Ramos (cell line): ENCODE measurements around the gene IKBKG.
"Not testable (repeated sequence)": the region's sequence is repeated elsewhere in the genome, so short reads cannot be mapped to it uniquely, and the experiment has no call there.

ENCODE experiments used
- in situ Hi-C: fragments of 300-500 bp; cut with MboI; formaldehyde crosslinking; loops from one replicate; pipeline ENCODE4 v1.14.3; 2022; ENCODE audit warnings: low sequenced_read_pairs; ENCODE audit not compliant: unreplicated experiment

Gene IKBKG

DNA sequence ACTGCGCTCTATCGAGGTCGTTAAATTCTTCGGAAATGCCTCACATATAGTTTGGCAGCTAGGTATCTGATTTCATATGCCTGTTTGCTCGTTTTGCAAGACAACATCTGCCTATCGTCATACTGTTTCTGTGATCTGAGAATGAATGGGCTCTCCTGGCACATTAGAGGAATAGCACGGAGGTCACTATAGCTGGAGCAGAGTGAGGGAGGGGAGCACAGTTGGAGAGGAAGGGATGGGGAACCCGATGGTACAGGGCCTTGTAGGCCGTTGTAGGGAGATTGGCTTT is 552 bp downstream of the IKBKG start:
- in situ Hi-C loops: loop anchor here (25.0 kb wide), 2 partner anchors 136 to 811 kb away; partner anchors contain the start of genes DNASE1L1 and TAFAZZIN

DNA sequence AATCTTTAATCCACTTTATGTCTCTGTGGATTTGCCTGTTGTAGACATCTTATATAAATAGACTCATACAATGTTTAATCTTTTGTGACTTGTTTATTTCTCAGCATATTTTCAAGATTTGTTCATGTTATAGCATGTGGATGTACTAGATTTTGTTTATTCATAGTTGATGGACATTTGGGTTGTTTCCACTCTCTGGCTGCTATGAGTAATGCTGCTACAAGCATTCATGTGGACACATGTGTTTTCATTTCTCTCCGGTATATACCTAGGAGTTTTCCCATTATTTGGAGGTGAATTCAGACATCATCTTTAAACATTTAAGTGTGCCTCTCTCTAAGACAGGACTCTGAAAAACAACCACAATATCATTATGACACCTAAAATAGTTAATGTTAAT is 2.3 kb downstream of the IKBKG start:
- in situ Hi-C loops: loop anchor here (25.0 kb wide), 2 partner anchors 137 to 812 kb away; partner anchors contain the start of genes DNASE1L1 and TAFAZZIN

DNA sequence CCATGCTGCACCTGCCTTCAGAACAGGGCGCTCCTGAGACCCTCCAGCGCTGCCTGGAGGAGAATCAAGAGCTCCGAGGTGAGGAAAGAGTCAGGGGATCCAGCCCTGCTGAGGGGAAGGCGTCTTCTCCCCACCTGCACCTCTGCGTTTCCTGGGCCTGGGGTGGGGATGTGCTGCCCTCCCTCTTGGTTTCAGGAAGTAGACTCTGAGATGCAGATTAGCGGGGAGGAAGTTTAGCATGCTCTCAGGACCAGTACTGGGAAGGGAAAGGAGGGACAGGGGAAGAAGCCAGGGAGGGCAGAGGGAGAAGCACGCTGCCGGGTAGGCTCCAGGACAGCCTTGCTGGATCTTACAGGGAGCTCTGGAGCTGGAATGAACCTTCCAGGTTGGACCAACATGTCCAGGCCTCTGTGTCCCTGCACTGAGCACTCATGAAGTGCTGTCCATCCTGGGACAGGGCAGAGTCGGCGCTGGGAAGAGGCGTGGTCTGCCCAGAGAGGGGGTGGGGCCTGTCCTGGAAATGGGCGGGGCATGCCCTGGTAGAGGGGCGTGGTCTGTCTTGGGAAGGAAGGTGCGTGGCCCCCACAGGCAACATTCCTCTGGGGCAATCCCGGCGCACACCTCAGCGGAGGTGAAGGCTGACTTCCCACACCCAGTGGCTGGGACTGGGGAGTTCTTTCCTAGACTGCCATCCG is 4.8 kb downstream of the IKBKG start:
- in situ Hi-C loops: not testable (repeated sequence)

DNA sequence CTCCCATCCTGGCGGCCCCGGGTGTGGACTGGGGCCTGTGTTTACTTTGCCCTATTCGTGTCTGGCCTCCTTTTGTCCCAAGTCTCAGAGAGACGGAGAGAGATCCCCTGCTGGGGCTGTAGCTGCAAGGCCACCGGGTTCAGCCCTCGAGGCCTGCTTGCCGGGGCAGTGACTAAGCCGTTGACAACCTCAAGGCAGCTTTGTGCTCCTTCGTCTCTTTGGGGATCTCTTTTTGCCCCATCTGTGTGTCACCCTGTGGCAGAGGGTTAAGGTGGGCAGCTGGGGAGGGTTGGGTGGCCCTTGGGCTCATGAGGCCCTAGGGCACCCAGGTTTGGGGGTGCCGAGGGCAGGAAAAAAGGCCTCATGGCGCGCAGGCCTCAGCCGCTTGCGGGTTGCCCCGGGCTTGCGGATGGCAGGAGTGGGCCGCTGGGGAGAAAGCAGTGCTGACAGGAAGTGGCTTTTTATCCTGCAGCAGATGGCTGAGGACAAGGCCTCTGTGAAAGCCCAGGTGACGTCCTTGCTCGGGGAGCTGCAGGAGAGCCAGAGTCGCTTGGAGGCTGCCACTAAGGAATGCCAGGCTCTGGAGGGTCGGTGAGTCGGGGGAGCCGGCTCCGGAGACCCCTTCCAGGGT is 10.8 kb downstream of the IKBKG start:
- in situ Hi-C loops: not testable (repeated sequence)

DNA sequence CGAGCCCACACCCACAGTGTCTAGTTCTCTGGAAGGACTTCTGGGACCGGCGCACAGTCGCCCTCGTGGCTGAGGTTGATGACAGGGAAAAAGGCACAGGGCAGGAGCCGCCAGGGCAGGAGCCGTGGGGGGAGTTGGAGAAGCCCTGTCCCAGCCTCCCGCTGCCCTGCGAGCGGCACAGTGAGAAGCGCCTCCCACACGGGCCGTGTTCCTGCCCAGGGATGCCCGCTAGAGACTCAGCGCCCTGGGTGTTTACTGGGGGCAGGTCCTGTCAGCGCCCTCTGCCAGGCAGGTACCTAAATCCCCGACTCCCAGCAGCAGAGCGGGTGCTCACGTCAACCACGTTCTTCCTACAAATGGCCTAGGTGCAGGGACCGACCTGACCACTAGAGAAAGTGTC is 11.5 kb downstream of the IKBKG start:
- in situ Hi-C loops: not testable (repeated sequence)

DNA sequence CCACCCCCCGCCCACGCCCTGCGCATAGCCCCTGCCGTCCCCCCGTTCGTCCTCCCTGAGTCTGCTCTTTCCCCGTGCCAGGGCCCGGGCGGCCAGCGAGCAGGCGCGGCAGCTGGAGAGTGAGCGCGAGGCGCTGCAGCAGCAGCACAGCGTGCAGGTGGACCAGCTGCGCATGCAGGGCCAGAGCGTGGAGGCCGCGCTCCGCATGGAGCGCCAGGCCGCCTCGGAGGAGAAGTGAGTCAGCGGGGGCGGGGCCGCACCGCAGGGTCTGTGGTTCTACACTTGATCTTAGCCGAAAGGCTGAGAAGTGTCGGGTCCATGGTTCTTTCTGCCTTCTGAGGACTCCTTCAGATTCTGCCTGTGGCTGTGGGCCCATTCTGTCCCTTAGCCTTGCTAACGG is 12.9 kb downstream of the IKBKG start:
- in situ Hi-C loops: not testable (repeated sequence)

DNA sequence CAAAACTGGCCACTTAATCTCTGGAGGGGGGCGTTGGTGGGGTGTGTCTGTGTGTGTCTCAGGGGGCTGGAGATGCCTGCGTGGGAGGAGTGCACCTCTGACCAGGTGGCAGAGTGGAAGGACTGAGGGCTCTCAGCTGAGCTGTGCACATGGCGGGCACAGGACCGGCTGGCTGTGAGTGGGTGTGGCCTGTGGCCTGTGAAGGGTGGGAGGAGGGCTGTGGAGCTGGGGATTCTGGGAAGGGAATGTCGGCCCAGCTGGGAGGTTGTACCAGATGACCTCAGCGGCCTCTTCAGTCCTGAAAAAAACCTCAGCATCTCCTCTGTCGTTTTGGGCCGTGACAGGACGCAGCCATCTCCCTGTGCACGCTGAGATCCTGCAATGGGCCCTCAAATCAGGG is 14.9 kb downstream of the IKBKG start:
- in situ Hi-C loops: not testable (repeated sequence)

DNA sequence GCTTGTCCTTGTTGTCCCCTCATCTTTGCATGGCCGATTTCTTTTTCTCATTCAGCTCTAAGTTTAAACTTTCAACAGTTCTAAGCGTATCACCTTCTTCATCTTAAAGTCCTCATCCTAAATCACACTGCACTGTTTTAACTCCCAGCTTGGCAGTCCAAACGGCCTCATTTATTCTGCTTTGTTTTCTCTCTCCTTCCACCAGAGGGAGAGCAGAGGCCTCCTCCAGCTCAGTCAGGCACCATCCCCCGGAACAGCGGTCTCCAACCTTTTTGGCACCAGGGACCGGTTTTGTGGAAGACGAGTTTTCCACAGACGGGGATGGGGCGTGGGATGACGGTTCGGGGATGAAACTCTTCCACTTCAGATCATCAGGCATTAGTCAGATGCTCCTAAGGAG is 22.9 kb downstream of the IKBKG start:
- in situ Hi-C loops: not testable (repeated sequence)

DNA sequence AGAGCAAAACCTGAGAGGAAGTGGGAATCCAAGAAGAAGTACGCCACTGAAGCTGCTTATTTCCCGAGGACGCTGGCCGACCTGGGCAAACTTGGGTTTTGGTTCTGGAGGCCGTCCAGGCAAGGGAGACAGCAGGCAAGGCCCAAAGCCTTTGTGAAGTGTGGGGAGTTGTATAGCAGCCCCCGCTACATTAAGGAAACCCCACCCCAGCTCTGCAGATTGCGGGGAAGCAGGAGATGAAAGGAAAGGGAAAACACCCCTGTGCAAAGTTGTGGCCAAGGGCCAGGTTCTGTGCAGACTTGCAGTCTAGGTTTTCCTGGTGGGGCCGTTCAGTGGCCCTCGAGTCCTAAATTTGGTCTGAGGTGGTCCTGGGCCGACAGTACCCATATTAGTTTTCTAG is 25.6 kb downstream of the IKBKG start:
- in situ Hi-C loops: not testable (repeated sequence)

DNA sequence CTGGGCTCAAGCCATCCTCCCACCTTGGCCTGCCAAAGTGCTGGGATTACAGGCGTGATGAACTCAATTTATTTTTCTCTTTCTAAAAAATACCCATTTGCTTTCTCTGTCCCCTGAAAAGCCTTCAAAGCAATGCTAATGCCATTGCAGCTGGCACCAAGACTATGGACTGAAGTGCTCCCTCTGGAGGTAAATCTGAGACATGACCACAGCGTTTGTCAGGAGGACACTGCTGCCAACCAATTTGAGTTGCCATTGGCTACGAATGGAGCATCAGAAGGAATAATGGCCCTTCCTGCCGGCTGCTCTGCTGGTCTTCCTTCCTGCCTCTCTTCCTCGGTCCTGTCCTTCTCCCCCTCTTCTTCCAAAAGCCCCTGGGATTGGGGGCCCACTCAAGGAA is 27.7 kb downstream of the IKBKG start:
- in situ Hi-C loops: loop anchor here (25.0 kb wide), 2 partner anchors 162 to 262 kb away; partner anchors contain the start of gene SMIM9

DNA sequence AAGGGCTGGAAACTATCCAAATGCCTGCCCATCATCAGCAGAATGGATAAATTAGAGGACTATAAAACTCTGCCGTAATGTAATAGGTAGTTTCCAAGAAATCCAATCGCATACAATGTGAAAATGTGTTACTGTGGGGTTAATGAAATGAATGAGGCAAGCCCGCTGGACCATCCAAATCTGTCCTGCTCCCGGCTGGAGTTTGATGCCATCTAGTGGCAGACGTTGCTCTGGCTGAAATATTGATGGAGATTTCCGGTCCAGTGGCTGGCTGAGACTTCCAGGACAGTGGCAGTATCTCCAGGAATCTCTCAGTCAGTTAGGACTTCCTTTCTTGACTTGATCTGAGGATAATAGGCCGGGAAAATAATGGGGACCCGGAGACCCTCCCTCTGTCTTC is 35.6 kb downstream of the IKBKG start:
- in situ Hi-C loops: loop anchor here (25.0 kb wide), 2 partner anchors 154 to 254 kb away; partner anchors contain the start of gene SMIM9

DNA sequence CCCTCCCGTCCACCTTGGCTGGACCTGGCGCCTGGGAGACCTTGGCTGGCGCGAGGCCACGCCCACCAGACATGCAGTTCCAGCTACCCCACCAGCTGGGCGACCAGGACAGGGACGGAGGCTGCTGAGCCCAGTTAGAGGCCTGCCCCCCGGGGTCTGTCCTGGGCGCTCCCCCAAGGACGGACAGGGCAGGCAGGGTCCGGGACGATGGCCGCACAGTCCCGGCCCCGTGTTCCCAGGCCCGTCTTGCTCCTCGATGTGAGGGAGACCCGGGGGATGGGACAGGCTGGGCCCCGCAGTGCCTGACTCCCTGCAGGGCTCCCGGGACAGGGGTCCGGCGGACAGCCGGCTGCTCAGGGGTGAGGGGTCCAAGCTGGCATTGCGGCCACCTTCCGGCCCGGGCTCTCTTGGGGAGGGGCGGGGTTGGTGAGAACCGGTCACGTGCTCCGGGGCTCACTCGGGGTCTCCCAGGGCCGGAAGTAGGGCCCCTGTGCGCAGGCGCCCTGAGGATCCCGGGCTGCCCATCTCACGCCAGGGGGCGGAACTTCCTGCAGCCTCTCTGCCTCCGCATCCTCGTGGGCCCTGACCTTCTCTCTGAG is 37.3 kb downstream of the IKBKG start, which contains the start of gene CTAG1A:
Gene CTAG1A, plus strand, starts transcription at position 549 of the 599 bp plus-strand sequence. CDS start 74 bp downstream, outside the sequence.
- in situ Hi-C loops: loop anchor here (25.0 kb wide), 2 partner anchors 153 to 253 kb away; partner anchors contain the start of gene SMIM9

DNA sequence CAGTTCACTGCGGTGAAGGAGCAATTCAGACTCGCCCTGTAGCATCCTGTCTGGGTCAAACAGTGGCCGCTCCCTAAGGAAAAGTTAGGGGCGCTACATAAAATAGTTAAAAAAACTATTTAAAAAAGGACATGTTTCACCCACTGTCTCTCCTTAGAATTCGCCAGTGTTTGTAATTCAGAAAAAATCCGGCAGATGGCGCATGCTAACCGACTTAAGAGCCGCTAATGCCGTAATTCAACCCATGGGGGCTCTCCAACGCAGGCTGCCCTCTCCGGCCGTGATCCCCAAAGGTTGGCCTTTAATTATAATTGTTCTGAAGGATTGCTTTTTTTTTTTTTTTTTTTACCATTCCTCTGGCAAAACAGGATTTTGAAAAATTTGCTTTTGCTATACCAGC is 43.0 kb downstream of the IKBKG start:
- in situ Hi-C loops: loop anchor here (25.0 kb wide), 2 partner anchors 147 to 247 kb away; partner anchors contain the start of gene SMIM9

DNA sequence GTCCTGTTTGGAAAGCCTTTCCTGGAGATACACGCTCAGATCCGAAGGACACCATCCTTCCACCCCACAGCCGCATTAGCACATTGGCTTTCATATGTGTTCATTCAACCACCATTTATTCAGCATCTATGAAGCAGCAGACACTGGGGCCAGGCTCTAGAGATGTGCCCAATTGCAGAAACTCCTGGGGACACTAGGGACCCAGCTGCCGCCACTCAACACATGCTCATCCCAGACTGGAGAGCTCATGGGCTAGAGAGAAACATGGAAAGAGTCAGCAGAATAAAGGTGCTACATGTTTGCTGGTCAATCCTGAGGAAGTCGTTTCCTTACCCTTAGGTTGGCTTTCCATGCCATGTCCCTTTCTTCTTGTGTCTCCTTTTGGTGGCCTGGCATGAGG is 45.1 kb downstream of the IKBKG start:
- in situ Hi-C loops: loop anchor here (25.0 kb wide), 2 partner anchors 145 to 245 kb away; partner anchors contain the start of gene SMIM9

DNA sequence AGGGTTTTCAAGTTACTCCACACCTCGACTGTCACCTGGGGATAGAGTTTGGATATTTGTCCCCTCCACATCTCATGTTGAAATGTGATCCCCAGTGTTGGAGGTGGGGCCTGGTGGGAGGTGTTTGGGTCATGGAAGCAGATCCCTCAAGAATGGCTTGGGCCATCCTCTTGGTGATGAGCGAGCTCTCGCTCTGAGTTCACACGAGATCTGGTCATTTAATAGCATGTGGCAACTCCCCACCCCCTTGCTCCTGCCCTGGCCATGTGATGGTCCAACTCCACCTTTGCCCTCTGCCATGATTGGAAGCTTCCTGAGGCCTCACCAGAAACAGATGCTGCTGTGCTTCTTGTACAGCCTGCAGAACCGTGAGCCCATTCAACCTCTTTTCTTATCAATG is 45.8 kb downstream of the IKBKG start:
- in situ Hi-C loops: loop anchor here (25.0 kb wide), 2 partner anchors 144 to 244 kb away; partner anchors contain the start of gene SMIM9

DNA sequence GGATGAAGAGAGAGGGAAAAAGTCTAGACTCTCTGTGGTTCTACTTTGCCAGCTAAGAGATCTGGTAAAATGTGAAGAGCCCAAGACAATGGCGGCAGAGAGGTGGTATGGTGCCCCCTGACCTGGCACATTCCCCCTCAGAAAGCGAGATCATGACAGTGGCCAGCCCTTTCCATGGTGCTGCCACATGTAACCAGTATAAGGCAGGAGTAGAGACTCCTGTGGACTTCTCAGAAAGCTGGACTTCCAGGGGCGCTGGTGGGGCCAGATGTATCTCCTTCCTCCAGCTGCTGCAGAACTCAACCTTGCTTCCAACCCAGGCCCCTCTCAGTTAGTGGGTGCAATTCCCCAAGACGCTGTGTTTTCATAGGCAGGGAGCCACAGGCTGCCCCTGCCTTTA is 47.1 kb downstream of the IKBKG start:
- in situ Hi-C loops: loop anchor here (25.0 kb wide), 2 partner anchors 143 to 243 kb away; partner anchors contain the start of gene SMIM9

DNA sequence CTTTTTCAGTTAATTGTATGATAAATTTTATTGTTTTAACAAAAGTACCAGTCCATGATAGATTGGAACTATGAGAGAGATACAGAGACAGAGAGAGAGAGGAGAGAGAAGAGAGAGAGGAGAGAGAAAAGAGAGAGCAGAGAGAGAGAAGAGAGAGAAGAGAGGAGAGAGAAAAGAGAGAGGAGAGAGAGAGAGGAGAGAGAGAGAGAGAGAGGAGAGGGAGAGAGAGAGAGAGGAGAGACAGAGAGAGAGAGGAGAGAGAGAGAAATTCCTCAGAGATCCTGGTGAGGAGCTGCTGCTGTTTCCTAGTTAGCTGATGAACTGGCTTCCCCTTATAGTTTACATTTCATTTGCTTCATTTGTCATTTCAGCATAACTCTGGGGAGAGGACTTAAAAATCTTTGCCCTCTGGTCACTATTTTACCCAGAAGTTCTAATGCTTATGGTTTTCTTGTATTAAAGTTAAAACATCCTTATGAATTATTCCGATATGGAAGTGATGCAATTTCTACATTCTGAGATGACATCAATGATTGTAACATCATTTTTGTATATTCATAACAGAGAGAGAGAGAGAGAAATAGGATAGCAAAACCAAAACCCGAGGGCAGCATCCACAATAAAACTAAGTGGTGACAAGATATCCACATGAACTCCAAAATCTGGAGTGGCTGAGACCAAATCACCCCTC is 48.3 kb downstream of the IKBKG start:
- in situ Hi-C loops: loop anchor here (25.0 kb wide), 2 partner anchors 142 to 242 kb away; partner anchors contain the start of gene SMIM9

DNA sequence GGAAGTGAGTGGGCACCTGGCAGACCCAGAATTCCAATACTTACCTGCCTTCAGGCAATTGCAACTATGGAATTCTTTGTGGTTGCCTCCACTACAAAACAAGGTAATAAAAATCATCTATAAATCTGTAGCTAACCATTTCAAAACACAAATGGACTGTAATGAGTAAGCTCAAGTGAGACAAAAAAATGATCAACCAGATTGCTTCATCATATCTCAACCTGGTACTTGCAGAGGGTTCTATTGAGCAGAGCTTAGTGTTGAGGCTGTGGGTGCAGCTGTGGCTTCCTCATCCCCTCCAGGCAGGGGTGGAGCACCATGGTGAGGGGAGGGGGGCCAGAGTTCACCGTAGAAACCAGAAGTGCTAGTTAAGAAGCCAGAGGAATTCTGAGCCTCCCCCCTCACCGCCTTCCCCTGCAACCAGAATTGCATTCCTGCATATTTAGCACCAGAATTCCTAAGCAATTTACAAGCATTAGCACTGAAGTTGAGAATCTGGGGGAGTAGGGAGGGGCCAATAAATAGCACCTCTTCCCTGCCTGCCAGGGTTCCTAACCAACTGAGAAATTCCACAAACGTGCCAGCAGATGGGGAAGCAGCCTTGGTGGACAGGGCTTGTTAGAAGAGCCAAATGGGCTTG is 49.0 kb downstream of the IKBKG start:
- in situ Hi-C loops: loop anchor here (25.0 kb wide), 2 partner anchors 141 to 241 kb away; partner anchors contain the start of gene SMIM9

DNA sequence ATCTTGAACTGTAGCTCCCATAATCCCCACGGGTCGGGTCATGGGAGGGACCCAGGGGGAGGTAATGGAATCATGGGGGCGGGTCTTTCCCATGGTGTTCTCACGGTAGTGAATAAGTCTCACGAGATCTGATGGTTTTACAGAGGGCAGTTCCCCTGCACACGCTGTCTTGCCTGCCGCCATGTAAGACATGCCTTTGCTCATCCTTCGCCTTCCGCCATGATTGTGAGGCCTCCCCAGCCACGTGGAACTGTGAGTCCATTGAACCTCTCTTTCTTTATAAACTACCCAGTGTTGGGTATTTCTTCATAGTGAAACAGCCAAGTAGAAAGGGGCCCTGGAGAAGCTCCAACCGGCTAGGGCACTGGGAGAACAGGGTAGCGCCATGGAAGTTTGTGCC is 49.8 kb downstream of the IKBKG start:
- in situ Hi-C loops: loop anchor here (25.0 kb wide), 2 partner anchors 140 to 240 kb away; partner anchors contain the start of gene SMIM9

DNA sequence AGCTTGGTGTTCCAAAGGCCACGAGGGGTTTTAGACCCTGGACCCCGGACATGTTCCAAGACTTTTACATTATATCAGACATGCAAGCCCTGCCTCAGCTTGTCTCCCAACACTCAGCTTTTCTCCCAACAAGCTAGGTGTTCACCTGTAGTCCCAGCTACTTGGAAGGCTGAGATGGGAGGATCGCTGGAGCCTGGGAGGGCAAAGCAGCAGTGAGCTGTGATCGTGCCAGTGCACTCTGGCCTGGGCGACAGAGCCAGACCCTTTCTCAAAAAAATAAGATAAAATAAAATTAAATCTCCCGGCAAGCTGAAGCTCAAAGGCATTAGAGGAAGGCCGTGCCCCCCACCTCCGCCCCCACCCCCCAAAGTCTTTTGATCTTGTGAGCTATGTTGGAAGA is 51.2 kb downstream of the IKBKG start:
- in situ Hi-C loops: loop anchor here (25.0 kb wide), 2 partner anchors 139 to 239 kb away; partner anchors contain the start of gene SMIM9
